HepG2 (cell line): ENCODE measurements around the gene IFITM5.

Experiments used
- AGO2 ChIP-seq: fragments of 200-400 bp; formaldehyde crosslinking; optimal IDR thresholded peaks from 2 replicates; pipeline ENCODE3; 2017; ENCODE audit warnings: mild to moderate bottlenecking, low read depth, low read length, moderate library complexity
- BCL3 ChIP-seq: sonication (generic); formaldehyde crosslinking; IDR thresholded peaks from 2 replicates; pipeline ENCODE4 v1.5.1; 2020; ENCODE audit warnings: mild to moderate bottlenecking, missing genetic modification reagents, moderate library complexity
- CTCF ChIP-seq: sonication (generic); formaldehyde crosslinking; IDR thresholded peaks from 2 replicates; pipeline ENCODE4 v1.5.0; 2020; ENCODE audit warnings: mild to moderate bottlenecking, missing genetic modification reagents, moderate library complexity
- JUND ChIP-seq: sonication (generic); formaldehyde crosslinking; IDR thresholded peaks from 2 replicates; pipeline ENCODE4 v1.8.0; 2022; ENCODE audit warnings: mild to moderate bottlenecking, missing genetic modification reagents
- KLF13 ChIP-seq: sonication (generic); formaldehyde crosslinking; IDR thresholded peaks from 2 replicates; pipeline ENCODE4 v1.4.0; 2020; ENCODE audit warnings: mild to moderate bottlenecking, missing genetic modification reagents
- NCOR1 ChIP-seq: fragments of 200-600 bp; sonication (generic); IDR thresholded peaks from 2 replicates; pipeline ENCODE4 v1.7.0; 2017; ENCODE audit warnings: antibody characterized with exemption, low read length, borderline replicate concordance
- PRDM10 ChIP-seq: sonication (generic); formaldehyde crosslinking; IDR thresholded peaks from 2 replicates; pipeline ENCODE4 v1.4.0; 2020; ENCODE audit warnings: low read depth, missing genetic modification reagents
- REST ChIP-seq, 2 experiments: IDR thresholded peaks; 2 replicates each; pipeline ENCODE4 v1.6.1; 2011 to 2012; ENCODE audit warnings: low read length in 2 of 2, borderline replicate concordance in 1 of 2, low read depth in 1 of 2, mild to moderate bottlenecking in 1 of 2, moderate library complexity in 1 of 2
- RFX5 ChIP-seq: IDR thresholded peaks from 2 replicates; pipeline ENCODE4 v1.6.1; 2011; ENCODE audit warnings: low read depth, low read length, improper control_type of control experiment
- YY1 ChIP-seq: IDR thresholded peaks from 2 replicates; pipeline ENCODE4 v1.6.1; 2011; ENCODE audit warnings: low read length, low read depth, moderate library complexity, mild to moderate bottlenecking; ENCODE audit not compliant: insufficient read depth, insufficient replicate concordance
- ZNF101 ChIP-seq: sonication (generic); formaldehyde crosslinking; IDR thresholded peaks from 2 replicates; pipeline ENCODE4 v1.4.0; 2020; ENCODE audit warnings: mild to moderate bottlenecking, low read depth, missing genetic modification reagents, borderline replicate concordance
- ZNF326 ChIP-seq: sonication (generic); formaldehyde crosslinking; IDR thresholded peaks from 2 replicates; pipeline ENCODE4 v1.4.0; 2020; ENCODE audit warnings: missing genetic modification reagents, borderline replicate concordance
- ZNF549 ChIP-seq: sonication (generic); formaldehyde crosslinking; IDR thresholded peaks from 2 replicates; pipeline ENCODE4 v1.5.0; 2020; ENCODE audit warnings: missing genetic modification reagents

- TF ChIP-seq JUND (CRISPR knock-in tag) (no peak), YY1 (no peak), BCL3 (CRISPR knock-in tag) (no peak), CTCF (CRISPR knock-in tag) (no peak), ZNF326 (CRISPR knock-in tag) (no peak), NCOR1 (no peak), ZNF101 (no peak), AGO2 (no peak), ZNF549 (CRISPR knock-in tag) (no peak), RFX5 (no peak), KLF13 (CRISPR knock-in tag) (no peak), REST (IDR thresholded peaks at IDR 0.05; ENCODE audit: borderline replicate concordance in 1 of 2, low read depth in 1 of 2, low read length in 2 of 2) (no peak), PRDM10 (CRISPR knock-in tag) (no peak)
Observed at GRCh38 chr11:266676-267439, 32.5 kb downstream of the IFITM5 start.
